HG02840 (cell line): ENCODE data around the gene SLC6A8.
"Not testable (repeated sequence)": the region's sequence is repeated elsewhere in the genome, so short reads cannot be mapped to it uniquely, and the experiment has no call there.

Experiments
- ATAC-seq: cut with Tn5 transposase; IDR thresholded peaks from one replicate; pipeline ENCODE4 v1.9.1; 2021; ENCODE audit warnings: mild to moderate bottlenecking, moderate library complexity, moderate number of reproducible peaks; ENCODE audit not compliant: unreplicated experiment, low FRiP score

The SLC6A8 gene

GRCh38 chrX:153691032-153691827 lies 3.5 kb downstream of the SLC6A8 start:
- ATAC-seq, result not testable (repeated sequence)

GRCh38 chrX:153692003-153692402 lies 4.3 kb downstream of the SLC6A8 start:
- ATAC-seq, result no peak

- ATAC-seq, result no peak
Observed at GRCh38 chrX:153692611-153693156, 5.0 kb downstream of the SLC6A8 start.

DNA sequence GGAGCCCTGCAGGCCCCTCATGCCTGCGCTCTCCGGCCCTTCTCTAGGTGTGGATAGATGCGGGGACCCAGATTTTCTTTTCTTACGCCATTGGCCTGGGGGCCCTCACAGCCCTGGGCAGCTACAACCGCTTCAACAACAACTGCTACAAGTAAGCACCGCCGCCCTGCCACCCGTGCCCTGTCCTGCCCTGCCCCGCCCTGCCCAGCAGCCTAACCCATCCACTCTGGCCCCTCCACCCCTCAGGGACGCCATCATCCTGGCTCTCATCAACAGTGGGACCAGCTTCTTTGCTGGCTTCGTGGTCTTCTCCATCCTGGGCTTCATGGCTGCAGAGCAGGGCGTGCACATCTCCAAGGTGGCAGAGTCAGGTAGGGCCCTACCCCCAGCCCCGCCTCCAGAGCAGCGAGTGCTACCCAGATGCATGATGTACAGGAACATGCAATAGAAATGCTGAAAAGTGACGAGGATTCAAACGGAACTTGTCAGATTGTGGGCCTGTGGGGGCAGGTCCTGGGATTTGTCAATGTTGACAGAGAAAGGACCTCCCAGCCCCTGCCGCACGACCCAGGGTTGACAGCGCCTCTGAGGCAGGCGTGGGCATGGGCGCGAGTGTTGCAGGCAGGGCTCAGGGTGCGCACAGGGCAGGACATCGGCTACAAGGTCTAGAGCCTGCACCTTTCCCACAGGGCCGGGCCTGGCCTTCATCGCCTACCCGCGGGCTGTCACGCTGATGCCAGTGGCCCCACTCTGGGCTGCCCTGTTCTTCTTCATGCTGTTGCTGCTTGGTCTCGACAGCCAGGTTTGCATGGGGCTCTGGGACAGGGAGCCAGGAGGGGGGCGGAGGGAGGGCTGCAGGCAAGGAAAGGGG lies 5.7 kb downstream of the SLC6A8 start:
- no peak for ATAC-seq

DNA sequence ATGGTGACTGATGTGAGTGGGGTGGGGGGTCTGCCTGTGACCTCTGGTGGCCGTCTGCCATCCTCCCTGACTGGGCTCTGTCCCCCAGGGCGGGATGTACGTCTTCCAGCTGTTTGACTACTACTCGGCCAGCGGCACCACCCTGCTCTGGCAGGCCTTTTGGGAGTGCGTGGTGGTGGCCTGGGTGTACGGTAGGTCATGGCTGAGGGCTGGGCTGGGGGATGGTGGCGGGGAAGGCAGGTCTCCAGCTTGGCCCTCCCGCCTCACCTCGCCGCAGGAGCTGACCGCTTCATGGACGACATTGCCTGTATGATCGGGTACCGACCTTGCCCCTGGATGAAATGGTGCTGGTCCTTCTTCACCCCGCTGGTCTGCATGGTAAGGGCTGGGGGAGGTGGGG lies 6.5 kb downstream of the SLC6A8 start:
- not testable (repeated sequence) for ATAC-seq

DNA sequence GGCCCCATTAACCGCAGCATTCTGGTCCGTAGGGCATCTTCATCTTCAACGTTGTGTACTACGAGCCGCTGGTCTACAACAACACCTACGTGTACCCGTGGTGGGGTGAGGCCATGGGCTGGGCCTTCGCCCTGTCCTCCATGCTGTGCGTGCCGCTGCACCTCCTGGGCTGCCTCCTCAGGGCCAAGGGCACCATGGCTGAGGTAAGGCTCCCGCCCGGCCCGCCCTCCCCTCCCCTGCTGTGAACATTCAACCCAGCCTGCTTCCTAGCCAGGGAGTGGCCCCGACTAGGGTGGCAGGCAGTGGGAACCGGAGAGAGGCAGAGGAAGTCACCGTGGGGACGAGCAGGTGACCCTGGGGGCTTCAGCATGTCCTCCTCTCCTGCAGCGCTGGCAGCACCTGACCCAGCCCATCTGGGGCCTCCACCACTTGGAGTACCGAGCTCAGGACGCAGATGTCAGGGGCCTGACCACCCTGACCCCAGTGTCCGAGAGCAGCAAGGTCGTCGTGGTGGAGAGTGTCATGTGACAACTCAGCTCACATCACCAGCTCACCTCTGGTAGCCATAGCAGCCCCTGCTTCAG lies 7.1 kb downstream of the SLC6A8 start:
- no peak for ATAC-seq

DNA sequence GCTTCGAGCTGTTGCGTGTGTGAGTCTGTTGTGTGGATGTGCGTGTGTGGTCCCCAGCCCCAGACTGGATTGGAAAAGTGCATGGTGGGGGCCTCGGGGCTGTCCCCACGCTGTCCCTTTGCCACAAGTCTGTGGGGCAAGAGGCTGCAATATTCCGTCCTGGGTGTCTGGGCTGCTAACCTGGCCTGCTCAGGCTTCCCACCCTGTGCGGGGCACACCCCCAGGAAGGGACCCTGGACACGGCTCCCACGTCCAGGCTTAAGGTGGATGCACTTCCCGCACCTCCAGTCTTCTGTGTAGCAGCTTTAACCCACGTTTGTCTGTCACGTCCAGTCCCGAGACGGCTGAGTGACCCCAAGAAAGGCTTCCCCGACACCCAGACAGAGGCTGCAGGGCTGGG lies 8.4 kb downstream of the SLC6A8 start:
- ATAC-seq, result no peak

DNA sequence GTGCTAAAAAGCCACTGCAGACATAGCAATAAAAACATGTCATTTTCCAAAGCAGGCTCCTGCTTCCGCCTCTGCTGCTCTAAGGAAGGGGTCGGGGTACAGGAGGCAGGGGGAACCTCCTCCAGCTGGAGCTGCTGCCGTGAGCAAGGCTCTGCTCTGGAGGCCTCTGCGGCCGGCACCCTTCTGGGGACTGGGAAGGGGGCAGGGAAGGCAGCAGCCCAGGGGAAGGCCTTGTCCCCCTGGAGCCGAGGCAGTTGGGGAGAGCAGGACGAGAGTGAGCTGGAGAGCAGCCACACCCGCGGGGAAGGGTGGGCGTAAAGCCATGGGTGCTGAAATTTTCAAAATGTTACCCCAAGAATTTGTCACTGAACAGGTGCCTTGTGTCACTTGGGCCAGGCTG lies 8.8 kb downstream of the SLC6A8 start:
- ATAC-seq, result not testable (repeated sequence)

DNA sequence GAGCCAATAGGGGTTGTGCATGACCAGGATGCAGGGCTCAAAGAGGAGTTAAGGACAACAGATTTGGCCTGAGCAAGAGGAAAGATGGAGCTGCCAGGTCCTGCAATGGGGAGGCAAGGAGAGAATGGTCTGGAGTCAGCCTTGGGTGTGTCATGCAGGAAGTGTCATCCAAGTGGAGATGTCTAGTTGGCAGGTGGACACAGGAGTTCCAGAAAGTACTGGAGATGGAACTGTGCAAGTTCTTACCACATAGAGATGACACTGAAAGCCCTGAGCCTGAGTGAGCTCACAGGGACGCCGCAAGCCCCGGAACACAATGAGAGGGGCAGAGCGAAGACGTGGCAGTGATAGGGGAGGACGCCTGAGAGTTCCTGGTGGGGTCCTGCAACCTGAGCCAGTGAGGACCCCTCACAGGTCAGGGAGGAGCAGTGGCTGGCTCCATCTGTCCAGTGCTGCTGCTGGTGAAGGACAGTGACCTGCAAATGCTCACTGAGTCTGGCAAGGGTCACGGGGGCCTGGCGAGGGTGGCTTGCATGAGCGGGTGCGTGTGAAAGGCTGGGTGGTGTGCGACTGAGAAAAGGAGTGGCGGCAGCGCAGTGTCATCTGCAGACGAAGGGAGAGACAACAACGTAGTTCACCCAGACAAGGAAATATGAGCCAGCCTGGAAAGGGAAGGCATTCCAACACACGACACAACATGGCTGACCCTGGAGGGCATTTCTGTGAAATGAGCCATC lies 9.4 kb downstream of the SLC6A8 start:
- ATAC-seq, result not testable (repeated sequence)

DNA sequence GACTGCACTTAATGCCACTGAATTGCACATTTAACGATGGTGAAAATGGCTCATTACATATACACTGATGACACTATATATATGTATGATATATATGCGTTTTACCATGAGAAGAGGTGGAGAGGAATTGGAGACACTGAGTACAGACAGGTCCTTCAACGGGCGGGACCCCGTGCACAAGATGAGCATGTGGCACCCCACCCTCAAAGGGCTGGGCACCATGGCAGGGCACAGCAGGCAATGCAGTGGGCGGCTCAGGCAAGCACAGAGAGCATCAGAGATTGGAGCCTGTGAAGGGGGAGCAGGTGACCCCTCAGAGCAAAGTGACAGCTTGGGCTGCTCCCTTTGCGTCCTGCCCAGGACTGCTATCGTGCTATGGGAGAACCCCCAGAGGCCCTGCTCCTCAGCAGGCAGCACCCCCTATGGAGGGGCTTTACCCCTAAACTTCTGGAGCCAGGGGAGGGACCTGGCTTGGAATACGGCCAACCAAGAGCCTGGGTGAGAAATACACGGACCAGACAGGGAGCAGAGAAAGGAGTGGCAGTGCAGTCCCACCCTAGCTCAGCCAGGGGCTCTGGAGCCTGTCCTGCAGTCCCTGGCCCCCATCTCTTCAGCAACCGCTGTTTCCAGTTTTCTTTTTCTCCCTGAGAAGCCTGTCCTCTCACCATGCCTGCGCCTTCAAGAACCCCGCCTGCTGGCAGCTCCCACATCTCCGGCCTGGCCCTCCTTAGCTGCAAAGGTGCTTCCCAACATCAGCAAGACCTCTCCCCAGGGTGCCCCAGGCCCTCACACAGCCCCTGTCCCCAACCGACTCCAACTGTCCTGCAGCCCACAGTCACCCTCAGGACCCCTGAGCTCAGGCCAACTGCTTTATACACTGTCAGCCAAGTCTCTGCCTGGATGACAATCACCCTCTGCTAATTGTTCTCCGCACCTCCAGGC lies 10.5 kb downstream of the SLC6A8 start:
- no peak for ATAC-seq

- ATAC-seq, result not testable (repeated sequence)
Observed at GRCh38 chrX:153699210-153699783, 11.6 kb downstream of the SLC6A8 start.

- not testable (repeated sequence) for ATAC-seq
Observed at GRCh38 chrX:153699784-153700371, 12.2 kb downstream of the SLC6A8 start.

GRCh38 chrX:153700376-153700945 lies 12.7 kb downstream of the SLC6A8 start:
- no peak for ATAC-seq

- no peak for ATAC-seq
Observed at GRCh38 chrX:153700967-153701366, 13.2 kb downstream of the SLC6A8 start.

GRCh38 chrX:153701706-153702105 lies 14.0 kb downstream of the SLC6A8 start:
- no peak for ATAC-seq

GRCh38 chrX:153702336-153703035 lies 14.8 kb downstream of the SLC6A8 start:
- no peak for ATAC-seq

DNA sequence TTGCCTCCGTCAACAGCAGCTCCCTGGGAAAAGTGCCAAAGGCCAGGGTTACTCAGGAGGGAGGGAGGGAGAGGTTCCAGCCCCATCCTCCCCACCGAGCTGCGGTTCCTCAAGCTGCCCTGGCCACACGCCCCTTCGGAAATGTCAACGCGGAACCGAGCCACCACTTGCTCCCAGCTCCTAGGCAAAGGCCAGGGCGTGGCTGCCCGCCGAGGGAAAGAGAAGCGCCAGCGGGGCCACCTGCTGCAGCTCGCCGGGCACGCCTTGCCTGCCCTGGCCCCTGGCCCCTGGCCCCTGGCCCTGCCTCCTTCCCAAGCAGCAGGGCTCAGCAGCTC lies 15.3 kb downstream of the SLC6A8 start:
- no peak for ATAC-seq
